IMR-90 (cell line): Measurements from ENCODE around the gene KANSL3.

Experiments
- BHLHE40 ChIP-seq: fragments of 150-350 bp; IDR thresholded peaks from 2 replicates; pipeline ENCODE4 v1.6.1; 2016; ENCODE audit warnings: mild to moderate bottlenecking, low read depth, low read length
- MAFK ChIP-seq: IDR thresholded peaks from 2 replicates; pipeline ENCODE4 v1.6.1; 2012; ENCODE audit warnings: low read depth, low read length, improper control_type of control experiment
- MXI1 ChIP-seq: IDR thresholded peaks from 2 replicates; pipeline ENCODE4 v1.6.1; 2012; ENCODE audit warnings: low read depth, mild to moderate bottlenecking, low read length, moderate library complexity, borderline replicate concordance
- NFE2L2 ChIP-seq: fragments of 150-350 bp; IDR thresholded peaks from 2 replicates; pipeline ENCODE4 v1.6.1; 2016; ENCODE audit warnings: low read depth, mild to moderate bottlenecking, low read length
- POLR2A ChIP-seq: IDR thresholded peaks from 2 replicates; pipeline ENCODE4 v1.6.1; 2012; ENCODE audit warnings: mild to moderate bottlenecking, low read depth, low read length
- SMC3 ChIP-seq: fragments of 150-350 bp; IDR thresholded peaks from 2 replicates; pipeline ENCODE4 v1.6.1; 2016; ENCODE audit warnings: low read depth, mild to moderate bottlenecking, antibody characterized with exemption, low read length, moderate library complexity
- TF ChIP-seq, protein P1 (sequence below): conservative IDR thresholded peaks from 2 replicates; pipeline ENCODE4 v1.5.1; 2012; ENCODE audit warnings: mild to moderate bottlenecking, low read depth, low read length, improper control_type of control experiment
- TF ChIP-seq, protein P2 (sequence below): fragments of 150-350 bp; IDR thresholded peaks from 2 replicates; pipeline ENCODE4 v1.6.1; 2017; ENCODE audit warnings: mild to moderate bottlenecking, antibody characterized with exemption, low read length, low read depth
- TF ChIP-seq, protein P3 (sequence below): fragments of 150-350 bp; IDR thresholded peaks from 2 replicates; pipeline ENCODE4 v1.6.1; 2016; ENCODE audit warnings: low read depth, mild to moderate bottlenecking, low read length, moderate library complexity, borderline replicate concordance

DNA sequence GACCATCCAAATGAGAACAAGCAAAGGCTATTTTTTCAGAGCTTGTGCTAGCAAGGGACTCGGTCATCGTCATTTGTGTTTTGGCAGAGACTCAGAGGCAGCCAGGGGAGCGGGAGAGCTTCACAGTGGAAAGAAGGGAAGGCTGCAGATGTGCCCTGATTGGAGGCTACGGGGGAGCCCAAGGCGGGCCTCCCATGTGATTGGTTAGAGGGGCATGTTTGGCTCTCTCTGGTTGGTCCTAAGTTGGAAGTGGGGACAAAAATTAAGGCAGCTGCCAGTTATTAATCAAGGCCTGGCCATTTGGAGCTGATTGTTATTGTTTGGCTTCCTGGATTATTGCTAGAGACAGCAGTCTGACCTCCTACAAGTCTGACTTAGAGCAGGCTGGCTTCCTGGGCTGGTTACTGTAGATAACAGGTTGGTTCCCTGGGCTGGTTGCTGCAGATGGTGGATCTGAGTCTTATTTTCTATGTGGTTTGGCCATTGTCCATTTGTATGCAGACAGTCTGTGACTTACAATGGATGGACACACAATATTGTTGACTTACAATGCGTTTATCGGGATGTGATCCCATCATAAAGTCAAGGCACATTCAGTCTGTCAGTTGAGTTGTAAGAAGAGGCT is 10.3 kb upstream of the KANSL3 start:
- TF ChIP-seq, protein P1, sequence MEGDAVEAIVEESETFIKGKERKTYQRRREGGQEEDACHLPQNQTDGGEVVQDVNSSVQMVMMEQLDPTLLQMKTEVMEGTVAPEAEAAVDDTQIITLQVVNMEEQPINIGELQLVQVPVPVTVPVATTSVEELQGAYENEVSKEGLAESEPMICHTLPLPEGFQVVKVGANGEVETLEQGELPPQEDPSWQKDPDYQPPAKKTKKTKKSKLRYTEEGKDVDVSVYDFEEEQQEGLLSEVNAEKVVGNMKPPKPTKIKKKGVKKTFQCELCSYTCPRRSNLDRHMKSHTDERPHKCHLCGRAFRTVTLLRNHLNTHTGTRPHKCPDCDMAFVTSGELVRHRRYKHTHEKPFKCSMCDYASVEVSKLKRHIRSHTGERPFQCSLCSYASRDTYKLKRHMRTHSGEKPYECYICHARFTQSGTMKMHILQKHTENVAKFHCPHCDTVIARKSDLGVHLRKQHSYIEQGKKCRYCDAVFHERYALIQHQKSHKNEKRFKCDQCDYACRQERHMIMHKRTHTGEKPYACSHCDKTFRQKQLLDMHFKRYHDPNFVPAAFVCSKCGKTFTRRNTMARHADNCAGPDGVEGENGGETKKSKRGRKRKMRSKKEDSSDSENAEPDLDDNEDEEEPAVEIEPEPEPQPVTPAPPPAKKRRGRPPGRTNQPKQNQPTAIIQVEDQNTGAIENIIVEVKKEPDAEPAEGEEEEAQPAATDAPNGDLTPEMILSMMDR, result no peak
- no peak for TF ChIP-seq POLR2A
- TF ChIP-seq, protein P2, sequence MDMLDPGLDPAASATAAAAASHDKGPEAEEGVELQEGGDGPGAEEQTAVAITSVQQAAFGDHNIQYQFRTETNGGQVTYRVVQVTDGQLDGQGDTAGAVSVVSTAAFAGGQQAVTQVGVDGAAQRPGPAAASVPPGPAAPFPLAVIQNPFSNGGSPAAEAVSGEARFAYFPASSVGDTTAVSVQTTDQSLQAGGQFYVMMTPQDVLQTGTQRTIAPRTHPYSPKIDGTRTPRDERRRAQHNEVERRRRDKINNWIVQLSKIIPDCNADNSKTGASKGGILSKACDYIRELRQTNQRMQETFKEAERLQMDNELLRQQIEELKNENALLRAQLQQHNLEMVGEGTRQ, result no peak
- no peak for TF ChIP-seq MXI1
- no peak for TF ChIP-seq NFE2L2
- no peak for TF ChIP-seq BHLHE40
- TF ChIP-seq SMC3, result no peak
- TF ChIP-seq, protein P3, sequence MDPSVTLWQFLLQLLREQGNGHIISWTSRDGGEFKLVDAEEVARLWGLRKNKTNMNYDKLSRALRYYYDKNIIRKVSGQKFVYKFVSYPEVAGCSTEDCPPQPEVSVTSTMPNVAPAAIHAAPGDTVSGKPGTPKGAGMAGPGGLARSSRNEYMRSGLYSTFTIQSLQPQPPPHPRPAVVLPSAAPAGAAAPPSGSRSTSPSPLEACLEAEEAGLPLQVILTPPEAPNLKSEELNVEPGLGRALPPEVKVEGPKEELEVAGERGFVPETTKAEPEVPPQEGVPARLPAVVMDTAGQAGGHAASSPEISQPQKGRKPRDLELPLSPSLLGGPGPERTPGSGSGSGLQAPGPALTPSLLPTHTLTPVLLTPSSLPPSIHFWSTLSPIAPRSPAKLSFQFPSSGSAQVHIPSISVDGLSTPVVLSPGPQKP, result no peak
- TF ChIP-seq MAFK, result no peak
